Measurements from ENCODE around the gene KCNQ5. TPM values are rescaled to one million over a fixed set of nuclear protein-coding genes. Genes with fewer than 3 reads are reported as not detected.

Gene KCNQ5
- total RNA-seq, 1 experiment from 2014 or later = 0.07 TPM

GRCh38 chr6:72665599-72665998, 43.7 kb downstream of the KCNQ5 start:
- Mint-ChIP-seq H3K27me3 (ENCODE audit: low read depth) (no peaks in the 10 kb centered on the region), H3K4me3 (no peak overlapping the region), H3K27ac (no peak overlapping the region), H3K36me3 (ENCODE audit: insufficient read depth in 1 of 3, low read depth in 3 of 3) (no peaks in the 10 kb centered on the region), H3K9me3 (peaks cover 0 to 2% of the 10 kb centered on the region in 2 experiments; a peak in 1 of 5 replicates), H3K4me1 (no peaks in the 10 kb centered on the region)
- no peak for TF ChIP-seq CTCF (conservative IDR thresholded peaks at IDR 0.05)
- Histone ChIP-seq H2AK5ac (ENCODE audit: insufficient read length, low read length) (no peak overlapping the region), H2BK15ac (ENCODE audit: low read depth, low read length) (no peak overlapping the region), H3K9me3 (ENCODE audit: control insufficient read depth, low read depth, low read length) (no peaks in the 10 kb centered on the region), H3K56ac (ENCODE audit: insufficient read length, low read depth, low read length) (no peak overlapping the region), H4K5ac (ENCODE audit: insufficient read length, low read depth, low read length) (no peak overlapping the region), H3K79me2 (ENCODE audit: insufficient read depth, low read length) (no peaks in the 10 kb centered on the region), H3K27ac (ENCODE audit: insufficient read length, low read depth, low read length) (no peak overlapping the region), H3K4ac (ENCODE audit: low read depth, low read length) (no peak overlapping the region), H2BK5ac (ENCODE audit: insufficient read length, low read length) (no peak overlapping the region), H3T11ph (ENCODE audit: low read length) (no peak overlapping the region), H3K4me2 (ENCODE audit: insufficient read depth, insufficient read length, low read length) (no peak overlapping the region), H3K23me2 (ENCODE audit: insufficient read length, low read depth, low read length, poor library complexity, severe bottlenecking) (no peaks in the 10 kb centered on the region), H3K79me1 (ENCODE audit: insufficient read depth, low read depth, low read length, poor library complexity, severe bottlenecking) (no peaks in the 10 kb centered on the region), H4K20me1 (ENCODE audit: control insufficient read depth, insufficient read depth, insufficient read length) (no peaks in the 10 kb centered on the region), H4K8ac (replicated peaks; ENCODE audit: insufficient read length, low read depth, low read length) (no peak overlapping the region), H3K4me1 (ENCODE audit: insufficient read depth, low read length) (no peaks in the 10 kb centered on the region), H2BK12ac (ENCODE audit: insufficient read length, low read depth, low read length) (no peak overlapping the region), H2BK120ac (ENCODE audit: low read depth, low read length, poor library complexity, severe bottlenecking) (no peak overlapping the region), H3K18ac (ENCODE audit: insufficient read length, low read depth, low read length) (no peak overlapping the region), H3K27me3 (ENCODE audit: insufficient read depth, low read length) (no peaks in the 10 kb centered on the region), H4K91ac (ENCODE audit: insufficient read length, low read depth, low read length) (no peak overlapping the region), H3K14ac (ENCODE audit: insufficient read depth, low read length) (no peak overlapping the region), H2BK20ac (ENCODE audit: low read depth, low read length, poor library complexity, severe bottlenecking) (no peak overlapping the region), H2AFZ (ENCODE audit: low read length) (no peak overlapping the region), H3K23ac (ENCODE audit: insufficient read length, low read depth, low read length) (no peak overlapping the region), H3K9ac (ENCODE audit: extremely low read depth, insufficient read length, low read length) (no peak overlapping the region)
- no peak for DNase-seq
- WGBS (ENCODE audit: extremely low coverage, insufficient read length, low lambda C conversion rate) = no CpG with 5 or more reads among the region's 3 CpGs

Measured in H9 (cell line).